Erythroblast (primary cell): Measurements from ENCODE around the gene USP49.

Experiments used
- GATA1 ChIP-seq: IDR thresholded peaks from 2 replicates; pipeline ENCODE4 v1.6.1; 2011; ENCODE audit warnings: low read depth, mild to moderate bottlenecking, control low read depth, low read length, moderate library complexity
- POLR2A ChIP-seq: IDR thresholded peaks from 2 replicates; pipeline ENCODE4 v1.6.1; 2011; ENCODE audit warnings: mild to moderate bottlenecking, low read length

- no peak for TF ChIP-seq POLR2A
- no peak for TF ChIP-seq GATA1
These were observed 13.7 kb downstream of the USP49 start for GRCh38 chr6:41881506-41881905.
